A673 (cell line): ENCODE results near the gene TIAL1.

Experiments used
- EZH2 ChIP-seq: fragments of 200-600 bp; sonication (generic); IDR thresholded peaks from 2 replicates; pipeline ENCODE4 v1.6.1; 2017; ENCODE audit warnings: borderline replicate concordance, low read depth, mild to moderate bottlenecking, mixed read lengths, antibody characterized with exemption, low read length; ENCODE audit not compliant: poor library complexity, severe bottlenecking
- TF ChIP-seq, protein P1 (sequence below): fragments of 300-800, 200-600 bp; sonication (generic); conservative IDR thresholded peaks from 2 replicates; pipeline ENCODE4 v1.5.1; 2017; ENCODE audit warnings: low read depth, mild to moderate bottlenecking, antibody characterized with exemption, low read length, moderate library complexity, mixed read lengths

DNA sequence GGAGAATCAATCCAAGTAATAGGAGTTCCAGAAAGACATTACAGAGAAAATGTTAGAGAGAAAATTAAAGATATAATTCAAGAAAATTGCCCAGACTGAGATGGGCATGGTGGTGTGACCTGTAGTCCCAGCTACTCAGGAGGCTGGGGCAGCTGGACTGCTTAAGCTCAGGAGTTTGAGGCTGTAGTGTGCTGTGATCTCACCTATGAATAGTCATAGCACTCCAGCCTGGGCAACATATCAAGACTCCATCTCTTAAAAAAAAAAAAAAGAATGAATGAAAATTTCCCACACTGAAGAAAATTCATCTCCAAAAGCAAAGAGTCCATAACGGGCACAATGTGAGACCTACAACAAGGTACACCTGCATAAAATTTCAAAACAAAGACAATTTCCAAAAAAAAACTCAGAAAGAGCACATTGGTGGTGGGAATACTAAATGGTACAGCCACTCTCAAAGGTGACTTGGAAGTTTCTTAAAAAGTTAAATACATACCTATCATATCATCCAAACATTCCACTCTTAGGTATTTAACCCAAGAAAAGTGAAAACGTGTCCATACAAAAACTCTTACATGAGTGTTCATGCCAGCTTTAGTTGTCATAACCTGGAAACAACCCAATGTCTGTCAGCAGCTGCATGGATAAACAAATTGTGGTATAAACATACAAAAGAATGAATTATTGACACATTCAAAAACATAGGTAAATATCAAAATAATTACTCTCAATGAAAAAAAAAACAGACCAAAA is 47.3 kb downstream of the TIAL1 start:
- TF ChIP-seq, protein P1, sequence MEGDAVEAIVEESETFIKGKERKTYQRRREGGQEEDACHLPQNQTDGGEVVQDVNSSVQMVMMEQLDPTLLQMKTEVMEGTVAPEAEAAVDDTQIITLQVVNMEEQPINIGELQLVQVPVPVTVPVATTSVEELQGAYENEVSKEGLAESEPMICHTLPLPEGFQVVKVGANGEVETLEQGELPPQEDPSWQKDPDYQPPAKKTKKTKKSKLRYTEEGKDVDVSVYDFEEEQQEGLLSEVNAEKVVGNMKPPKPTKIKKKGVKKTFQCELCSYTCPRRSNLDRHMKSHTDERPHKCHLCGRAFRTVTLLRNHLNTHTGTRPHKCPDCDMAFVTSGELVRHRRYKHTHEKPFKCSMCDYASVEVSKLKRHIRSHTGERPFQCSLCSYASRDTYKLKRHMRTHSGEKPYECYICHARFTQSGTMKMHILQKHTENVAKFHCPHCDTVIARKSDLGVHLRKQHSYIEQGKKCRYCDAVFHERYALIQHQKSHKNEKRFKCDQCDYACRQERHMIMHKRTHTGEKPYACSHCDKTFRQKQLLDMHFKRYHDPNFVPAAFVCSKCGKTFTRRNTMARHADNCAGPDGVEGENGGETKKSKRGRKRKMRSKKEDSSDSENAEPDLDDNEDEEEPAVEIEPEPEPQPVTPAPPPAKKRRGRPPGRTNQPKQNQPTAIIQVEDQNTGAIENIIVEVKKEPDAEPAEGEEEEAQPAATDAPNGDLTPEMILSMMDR, result no peak
- no peak for TF ChIP-seq EZH2
